ENCODE measurements around the gene TMEM200B. TPM values are rescaled to one million over a fixed set of nuclear protein-coding genes. Genes with fewer than 3 reads are reported as not detected.
"Not testable (repeated sequence)": the region's sequence is repeated elsewhere in the genome, so short reads cannot be mapped to it uniquely, and the experiment has no call there.

Gene TMEM200B
- total and polyA plus RNA-seq, 10 donors = 0.98 to 5.6 (median 3.7) TPM

- Histone ChIP-seq H3K4me1 (peaks cover 0 to 8% (median 4%) of the 10 kb centered on the region in 6 donors), H3K36me3 (no peaks in the 10 kb centered on the region), H3K4me3 (no peak overlapping the region), H3K27me3 (replicated peaks in 1 of 7) (peaks cover 0 to 24% (median 0%) of the 10 kb centered on the region in 7 donors), H3K27ac (no peak overlapping the region), H3K9me3 (no peaks in the 10 kb centered on the region)
- intact Hi-C loops (cut with DNase I; ENCODE audit: low total_unique reads) = no loop called here
- WGBS, 5 donors = 55 to 100% (median 65%) methylated on average over 2 to 10 of the region's 10 CpGs
- TF ChIP-seq POLR2A (IDR thresholded peaks at IDR 0.05) (no peak), POLR2AphosphoS5 (IDR thresholded peaks at IDR 0.05) (no peak), CTCF (IDR thresholded peaks at IDR 0.05 in 8 of 11, conservative IDR thresholded peaks at IDR 0.05 in 3 of 11) (no peak)
- no peak for DNase-seq
These were observed 11.0 kb upstream of the TMEM200B start for GRCh38 chr1:29134695-29135028.

GRCh38 chr1:29133861-29134694 lies 10.4 kb upstream of the TMEM200B start:
- no peak overlapping the region for H3K4me3 ChIP-seq
- WGBS, 5 donors = 65 to 74% (median 73%) methylated on average over 45 to 55 of the region's 55 CpGs
- TF ChIP-seq CTCF (IDR thresholded peaks at IDR 0.05 in 8 of 11, conservative IDR thresholded peaks at IDR 0.05 in 3 of 11) = no peak
- no peak for TF ChIP-seq POLR2A (IDR thresholded peaks at IDR 0.05)
- TF ChIP-seq POLR2AphosphoS5 (IDR thresholded peaks at IDR 0.05) = no peak
- peak; percentile 73 for DNase-seq
- H3K27ac ChIP-seq = no peak overlapping the region
- intact Hi-C loops (cut with DNase I; ENCODE audit: low total_unique reads) = no loop called here
- no peaks in the 10 kb centered on the region for H3K9me3 ChIP-seq
- H3K36me3 ChIP-seq = no peaks in the 10 kb centered on the region
- peaks cover 0 to 8% (median 4%) of the 10 kb centered on the region in 6 donors for H3K4me1 ChIP-seq
- H3K27me3 ChIP-seq (replicated peaks in 1 of 7) = peaks cover 0 to 24% (median 0%) of the 10 kb centered on the region in 7 donors

GRCh38 chr1:29131056-29131455 lies 7.4 kb upstream of the TMEM200B start:
- peak; percentile 51 for DNase-seq
- H3K36me3 ChIP-seq; H3K4me3 ChIP-seq; H3K9me3 ChIP-seq; H3K27ac ChIP-seq; H3K4me1 ChIP-seq; intact Hi-C loops (cut with DNase I; ENCODE audit: low total_unique reads): not testable (repeated sequence)
- peaks cover 0 to 40% (median 0%) of the 10 kb centered on the region in 7 donors for H3K27me3 ChIP-seq (replicated peaks in 1 of 7)
- 95 to 99% (median 97%) methylated on average over 17 to 29 of the region's 29 CpGs for WGBS, 5 donors

- Histone ChIP-seq H3K4me3 (no peak overlapping the region), H3K36me3 (no peaks in the 10 kb centered on the region), H3K27me3 (replicated peaks in 1 of 7) (peaks cover 0 to 41% (median 7%) of the 10 kb centered on the region in 7 donors), H3K27ac (no peak overlapping the region), H3K9me3 (no peaks in the 10 kb centered on the region), H3K4me1 (peaks cover 0 to 12% (median 6%) of the 10 kb centered on the region in 6 donors)
- TF ChIP-seq POLR2A (IDR thresholded peaks at IDR 0.05) = no peak
- TF ChIP-seq POLR2AphosphoS5 (IDR thresholded peaks at IDR 0.05) = no peak
- no peak for TF ChIP-seq CTCF (IDR thresholded peaks at IDR 0.05 in 8 of 11, conservative IDR thresholded peaks at IDR 0.05 in 3 of 11)
- intact Hi-C loops (cut with DNase I; ENCODE audit: low total_unique reads) = no loop called here
- 67 to 78% (median 72%) methylated on average over 5 of the region's 5 CpGs for WGBS, 5 donors
- no peak for DNase-seq
These were observed 6.2 kb upstream of the TMEM200B start for GRCh38 chr1:29129916-29130315.

All from spleen (tissue), 11 donors.